Loucy (cell line): ENCODE results near the gene MOCS1.

ENCODE experiments used
- H2AFZ ChIP-seq: fragments of 200-600 bp; sonication (generic); 2 replicates; pipeline ENCODE4 v1.6.0; 2016; ENCODE audit warnings: antibody characterized with exemption, mild to moderate bottlenecking, low read length, moderate library complexity
- H3F3A ChIP-seq: fragments of 200-600 bp; 2 replicates; pipeline ENCODE4 v1.6.0; 2016; ENCODE audit warnings: antibody characterized with exemption, low read depth, mild to moderate bottlenecking
- H3K27me3 ChIP-seq: fragments of 200-600 bp; sonication (generic); 2 replicates; pipeline ENCODE4 v1.6.1; 2014; ENCODE audit warnings: low read length, mild to moderate bottlenecking; ENCODE audit not compliant: insufficient read depth, poor library complexity, severe bottlenecking
- H3K36me3 ChIP-seq: fragments of 200-600 bp; sonication (generic); 2 replicates; pipeline ENCODE4 v1.6.1; 2016; ENCODE audit warnings: low read length; ENCODE audit not compliant: insufficient read depth
- H3K4me1 ChIP-seq: fragments of 200-600 bp; sonication (generic); 2 replicates; pipeline ENCODE4 v1.5.1; 2014; ENCODE audit warnings: low read length, mild to moderate bottlenecking; ENCODE audit not compliant: insufficient read depth, poor library complexity, severe bottlenecking
- H3K4me2 ChIP-seq: fragments of 200-600 bp; sonication (generic); 2 replicates; pipeline ENCODE4 v1.6.0; 2014; ENCODE audit warnings: antibody characterized with exemption, low read length, low read depth, mild to moderate bottlenecking; ENCODE audit not compliant: poor library complexity, severe bottlenecking
- H3K4me3 ChIP-seq: fragments of 200-600 bp; sonication (generic); 2 replicates; pipeline ENCODE4 v1.5.1; 2014; ENCODE audit warnings: low read length, mild to moderate bottlenecking, mixed read lengths; ENCODE audit not compliant: poor library complexity, severe bottlenecking
- H3K79me2 ChIP-seq: fragments of 200-600 bp; sonication (generic); 2 replicates; pipeline ENCODE4 v1.6.1; 2014; ENCODE audit warnings: low read length; ENCODE audit not compliant: insufficient read depth
- H3K9ac ChIP-seq: fragments of 200-600 bp; sonication (generic); 2 replicates; pipeline ENCODE4 v1.6.0; 2014; ENCODE audit warnings: mild to moderate bottlenecking, low read depth, low read length, moderate library complexity; ENCODE audit not compliant: poor library complexity, severe bottlenecking
- H3K9me2 ChIP-seq: fragments of 200-600 bp; sonication (generic); replicated peaks from 2 replicates; pipeline ENCODE4 v1.6.1; 2016; ENCODE audit warnings: low read depth, low read length, mixed read lengths
- H3K9me3 ChIP-seq: fragments of 200-600 bp; sonication (generic); 2 replicates; pipeline ENCODE4 v1.6.1; 2014; ENCODE audit warnings: mild to moderate bottlenecking, antibody characterized with exemption, low read length, low read depth; ENCODE audit not compliant: insufficient read depth
- H4K20me1 ChIP-seq: fragments of 200-600 bp; sonication (generic); 2 replicates; pipeline ENCODE4 v1.6.0; 2014; ENCODE audit warnings: antibody characterized with exemption, low read length, mild to moderate bottlenecking; ENCODE audit not compliant: insufficient read depth, poor library complexity, severe bottlenecking
- EZH2phosphoT487 ChIP-seq: fragments of 200-600 bp; IDR thresholded peaks from 2 replicates; pipeline ENCODE4 v1.6.1; 2018; ENCODE audit warnings: antibody characterized with exemption, mild to moderate bottlenecking, moderate library complexity, borderline replicate concordance
- TF ChIP-seq, protein P1 (sequence below): fragments of 200-600 bp; sonication (generic); conservative IDR thresholded peaks from 2 replicates; pipeline ENCODE4 v1.5.1; 2014; ENCODE audit warnings: mild to moderate bottlenecking, antibody characterized with exemption, low read length

Gene MOCS1

DNA sequence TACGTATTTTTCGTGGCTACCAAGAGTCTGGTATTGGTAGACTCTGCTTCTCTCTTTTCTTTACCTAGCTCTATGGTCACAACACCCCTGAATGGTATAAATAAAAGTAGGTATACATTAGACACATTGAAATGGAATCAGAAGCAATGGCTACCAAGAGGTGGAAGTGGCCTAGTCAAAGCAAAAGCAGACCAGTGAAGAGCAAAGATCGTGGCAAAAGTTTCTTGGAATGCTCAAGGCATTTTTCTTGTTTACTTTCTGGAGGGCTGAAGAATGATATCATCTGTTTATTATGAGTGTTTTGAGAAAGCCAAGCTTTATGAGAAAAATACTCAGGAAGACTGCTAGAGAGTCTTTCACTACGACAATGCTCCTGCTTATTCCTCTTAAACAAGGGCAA lies 28.6 kb upstream of the MOCS1 start:
- TF ChIP-seq, protein P1, sequence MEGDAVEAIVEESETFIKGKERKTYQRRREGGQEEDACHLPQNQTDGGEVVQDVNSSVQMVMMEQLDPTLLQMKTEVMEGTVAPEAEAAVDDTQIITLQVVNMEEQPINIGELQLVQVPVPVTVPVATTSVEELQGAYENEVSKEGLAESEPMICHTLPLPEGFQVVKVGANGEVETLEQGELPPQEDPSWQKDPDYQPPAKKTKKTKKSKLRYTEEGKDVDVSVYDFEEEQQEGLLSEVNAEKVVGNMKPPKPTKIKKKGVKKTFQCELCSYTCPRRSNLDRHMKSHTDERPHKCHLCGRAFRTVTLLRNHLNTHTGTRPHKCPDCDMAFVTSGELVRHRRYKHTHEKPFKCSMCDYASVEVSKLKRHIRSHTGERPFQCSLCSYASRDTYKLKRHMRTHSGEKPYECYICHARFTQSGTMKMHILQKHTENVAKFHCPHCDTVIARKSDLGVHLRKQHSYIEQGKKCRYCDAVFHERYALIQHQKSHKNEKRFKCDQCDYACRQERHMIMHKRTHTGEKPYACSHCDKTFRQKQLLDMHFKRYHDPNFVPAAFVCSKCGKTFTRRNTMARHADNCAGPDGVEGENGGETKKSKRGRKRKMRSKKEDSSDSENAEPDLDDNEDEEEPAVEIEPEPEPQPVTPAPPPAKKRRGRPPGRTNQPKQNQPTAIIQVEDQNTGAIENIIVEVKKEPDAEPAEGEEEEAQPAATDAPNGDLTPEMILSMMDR, result no peak
- no peak for TF ChIP-seq EZH2phosphoT487
- Histone ChIP-seq H3K4me2 (no peak overlapping the region), H3K79me2 (no peaks in the 10 kb centered on the region), H3K9me3 (no peaks in the 10 kb centered on the region), H3F3A (no peaks in the 10 kb centered on the region), H3K9me2 (no peaks in the 10 kb centered on the region), H3K4me3 (no peak overlapping the region), H2AFZ (no peak overlapping the region), H3K27me3 (no peaks in the 10 kb centered on the region), H4K20me1 (no peaks in the 10 kb centered on the region), H3K9ac (no peak overlapping the region), H3K36me3 (no peaks in the 10 kb centered on the region), H3K4me1 (no peaks in the 10 kb centered on the region)

DNA sequence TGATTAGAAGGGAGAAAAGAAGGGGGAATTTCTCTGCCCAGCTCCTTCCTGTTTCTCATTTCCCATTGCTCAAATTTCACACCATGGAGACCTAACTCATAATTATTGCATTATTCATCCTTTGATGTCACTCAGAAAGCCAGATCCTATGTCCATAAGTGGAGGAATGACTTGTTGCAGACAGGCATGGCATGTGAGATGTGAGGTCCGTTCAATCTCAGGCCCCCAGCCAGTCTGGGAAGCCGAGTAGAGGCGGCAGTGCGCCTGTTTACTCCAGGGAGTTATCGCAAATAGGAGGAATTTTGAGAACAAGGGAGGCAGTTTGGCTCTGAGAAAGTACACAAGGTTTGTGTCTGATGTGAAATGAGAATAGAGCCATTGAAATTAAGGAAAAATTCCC lies 26.9 kb upstream of the MOCS1 start:
- TF ChIP-seq, protein P1, result no peak
- no peak for TF ChIP-seq EZH2phosphoT487
- Histone ChIP-seq H3K9me2 (no peaks in the 10 kb centered on the region), H3K4me2 (no peak overlapping the region), H3K4me1 (no peaks in the 10 kb centered on the region), H3K9me3 (no peaks in the 10 kb centered on the region), H2AFZ (no peak overlapping the region), H3K79me2 (no peaks in the 10 kb centered on the region), H3K4me3 (no peak overlapping the region), H3K9ac (no peak overlapping the region), H3K27me3 (no peaks in the 10 kb centered on the region), H3K36me3 (no peaks in the 10 kb centered on the region), H4K20me1 (no peaks in the 10 kb centered on the region), H3F3A (no peaks in the 10 kb centered on the region)

DNA sequence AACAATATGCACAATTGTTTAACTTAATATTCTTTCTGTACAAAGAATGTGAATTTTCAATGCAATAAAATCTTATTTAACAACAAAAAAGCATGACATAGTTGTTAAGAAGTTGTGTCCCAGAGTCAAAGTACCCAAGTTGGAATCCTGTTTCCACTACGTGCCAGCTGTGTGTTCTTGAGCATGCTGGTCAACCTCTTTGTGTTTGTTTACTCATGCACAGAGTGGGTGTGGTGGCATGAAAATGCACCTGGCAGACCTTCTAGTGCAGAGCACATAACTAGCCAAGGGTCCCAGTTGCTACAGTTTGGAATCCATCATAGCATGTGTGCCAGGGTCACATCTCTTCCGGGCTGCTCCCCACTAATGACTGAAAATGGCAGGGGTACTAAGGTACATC lies 24.7 kb upstream of the MOCS1 start:
- Histone ChIP-seq H3K36me3 (no peaks in the 10 kb centered on the region), H3K4me1 (no peaks in the 10 kb centered on the region), H3K27me3 (no peaks in the 10 kb centered on the region), H3F3A (no peaks in the 10 kb centered on the region), H3K4me3 (no peak overlapping the region), H3K9me3 (no peaks in the 10 kb centered on the region), H3K9me2 (no peaks in the 10 kb centered on the region), H4K20me1 (no peaks in the 10 kb centered on the region), H3K9ac (no peak overlapping the region), H3K4me2 (no peak overlapping the region), H3K79me2 (no peaks in the 10 kb centered on the region), H2AFZ (no peak overlapping the region)
- TF ChIP-seq, protein P1, result no peak
- no peak for TF ChIP-seq EZH2phosphoT487
